Measurements from ENCODE around the gene GPHN. TPM values are rescaled to one million over a fixed set of nuclear protein-coding genes. Genes with fewer than 3 reads are reported as not detected.

GPHN gene
- total RNA-seq, 1 donor from 2014 or later, result 8.8 TPM

GRCh38 chr14:67207810-67208209 is 699.9 kb downstream of the GPHN start:
- TF ChIP-seq, protein P1, sequence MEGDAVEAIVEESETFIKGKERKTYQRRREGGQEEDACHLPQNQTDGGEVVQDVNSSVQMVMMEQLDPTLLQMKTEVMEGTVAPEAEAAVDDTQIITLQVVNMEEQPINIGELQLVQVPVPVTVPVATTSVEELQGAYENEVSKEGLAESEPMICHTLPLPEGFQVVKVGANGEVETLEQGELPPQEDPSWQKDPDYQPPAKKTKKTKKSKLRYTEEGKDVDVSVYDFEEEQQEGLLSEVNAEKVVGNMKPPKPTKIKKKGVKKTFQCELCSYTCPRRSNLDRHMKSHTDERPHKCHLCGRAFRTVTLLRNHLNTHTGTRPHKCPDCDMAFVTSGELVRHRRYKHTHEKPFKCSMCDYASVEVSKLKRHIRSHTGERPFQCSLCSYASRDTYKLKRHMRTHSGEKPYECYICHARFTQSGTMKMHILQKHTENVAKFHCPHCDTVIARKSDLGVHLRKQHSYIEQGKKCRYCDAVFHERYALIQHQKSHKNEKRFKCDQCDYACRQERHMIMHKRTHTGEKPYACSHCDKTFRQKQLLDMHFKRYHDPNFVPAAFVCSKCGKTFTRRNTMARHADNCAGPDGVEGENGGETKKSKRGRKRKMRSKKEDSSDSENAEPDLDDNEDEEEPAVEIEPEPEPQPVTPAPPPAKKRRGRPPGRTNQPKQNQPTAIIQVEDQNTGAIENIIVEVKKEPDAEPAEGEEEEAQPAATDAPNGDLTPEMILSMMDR (conservative IDR thresholded peaks at IDR 0.05; ENCODE audit: low read depth, low read length), result no peak
- H3K4me3 ChIP-seq (ENCODE audit: low read depth, low read length), result no peak overlapping the region
- DNase-seq (ENCODE audit: low read depth), result no peak

DNA sequence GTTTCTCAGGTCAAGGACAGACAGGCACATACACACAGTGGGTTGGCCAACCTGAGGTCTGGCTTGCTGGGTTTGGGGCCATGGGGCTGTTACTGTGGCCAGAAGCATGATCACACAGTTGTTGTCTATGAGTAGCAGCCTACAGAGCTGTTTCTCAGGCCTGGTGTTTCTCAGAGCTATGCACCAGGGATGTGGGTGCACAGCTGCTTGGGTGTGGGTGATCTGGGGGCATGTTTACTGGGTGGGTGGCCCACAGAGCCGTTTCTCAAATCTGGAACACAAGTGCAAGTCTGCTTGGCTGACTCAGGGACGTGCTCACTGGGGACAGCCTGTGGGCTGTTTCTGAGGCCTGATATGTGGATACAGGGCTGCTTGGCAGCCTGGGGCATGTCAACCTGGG is 710.2 kb downstream of the GPHN start:
- TF ChIP-seq, protein P1 (conservative IDR thresholded peaks at IDR 0.05; ENCODE audit: low read depth, low read length), result no peak
- DNase-seq (ENCODE audit: low read depth), result no peak
- H3K4me3 ChIP-seq (ENCODE audit: low read depth, low read length), result no peak overlapping the region

GRCh38 chr14:67221248-67221981 is 713.5 kb downstream of the GPHN start:
- TF ChIP-seq, protein P1 (conservative IDR thresholded peaks at IDR 0.05; ENCODE audit: low read depth, low read length), result no peak
- no peak for DNase-seq (ENCODE audit: low read depth)
- no peak overlapping the region for H3K4me3 ChIP-seq (ENCODE audit: low read depth, low read length)

GRCh38 chr14:67221982-67222328 is 714.0 kb downstream of the GPHN start:
- no peak for DNase-seq (ENCODE audit: low read depth)
- no peak overlapping the region for H3K4me3 ChIP-seq (ENCODE audit: low read depth, low read length)
- TF ChIP-seq, protein P1 (conservative IDR thresholded peaks at IDR 0.05; ENCODE audit: low read depth, low read length), result no peak

GRCh38 chr14:67225523-67225922 is 717.6 kb downstream of the GPHN start:
- H3K4me3 ChIP-seq (ENCODE audit: low read depth, low read length), result no peak overlapping the region
- TF ChIP-seq, protein P1 (conservative IDR thresholded peaks at IDR 0.05; ENCODE audit: low read depth, low read length), result no peak
- no peak for DNase-seq (ENCODE audit: low read depth)

GRCh38 chr14:67228325-67228984 is 720.5 kb downstream of the GPHN start:
- no peak overlapping the region for H3K4me3 ChIP-seq (ENCODE audit: low read depth, low read length)
- TF ChIP-seq, protein P1 (conservative IDR thresholded peaks at IDR 0.05; ENCODE audit: low read depth, low read length), result no peak
- no peak for DNase-seq (ENCODE audit: low read depth)

Other genes starting within 250 kb of the GPHN start
- not detected in 2 replicates for gene CCDC196, start 21.8 kb upstream of the GPHN start, total RNA-seq

Measured in epithelial cell of proximal tubule (primary cell).